Measurements from ENCODE around the gene FEZ2. TPM values are rescaled to one million over a fixed set of nuclear protein-coding genes. Genes with fewer than 3 reads are reported as not detected.

The FEZ2 gene
- total and polyA plus RNA-seq, 10 of the 15 experiments (the other 5 are each of a cell fraction or from before 2014, with no cell fraction given) = 3.0 to 15.4 (median 6.6) TPM

DNA sequence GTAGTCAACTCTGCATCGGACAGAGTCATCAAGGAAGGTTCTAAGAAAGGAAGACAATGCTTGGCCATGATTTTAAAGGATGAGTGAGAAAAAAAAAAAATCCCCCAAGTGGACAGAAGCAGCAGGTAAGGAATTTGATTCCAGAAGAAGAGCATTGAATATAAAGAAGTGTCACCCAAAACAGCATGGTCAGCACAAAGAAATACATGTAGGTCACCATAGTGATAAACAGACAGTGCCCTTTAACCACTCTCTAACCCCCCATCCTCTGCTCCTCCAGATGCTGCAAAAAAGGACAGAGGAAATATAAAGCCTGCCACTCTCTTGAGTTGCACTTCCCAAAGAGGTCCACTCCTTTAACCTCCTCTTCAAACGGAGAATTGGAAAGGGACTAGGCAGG, 23.4 kb downstream of the FEZ2 start:
- in situ Hi-C loops (cut with MboI) (no loop called here), intact Hi-C loops (cut with micrococcal nuclease; ENCODE audit: unreplicated experiment) (no loop called here)
- Histone ChIP-seq H3K4me3 (no peak overlapping the region), H3K27me3 (replicated peaks in 1 of 2; ENCODE audit: control insufficient read depth in 2 of 2, insufficient read depth in 2 of 2, low read length in 1 of 2) (no peaks in the 10 kb centered on the region), H3K9me3 (replicated peaks; ENCODE audit: control insufficient read depth, insufficient read depth, low read length) (no peaks in the 10 kb centered on the region), H3K4me2 (ENCODE audit: control insufficient read depth, insufficient read depth) (no peak overlapping the region), H3K9ac (ENCODE audit: control insufficient read depth, insufficient read depth, low read length) (no peak overlapping the region), H3K27ac (ENCODE audit: control insufficient read depth, insufficient read depth) (no peak overlapping the region), H3K4me1 (ENCODE audit: control insufficient read depth, insufficient read depth, low read length) (0 out of 2 replicates have a peak, but pooled peaks cover 5% of the 10 kb centered on the region), H4K20me1 (ENCODE audit: control insufficient read depth, insufficient read depth) (no peaks in the 10 kb centered on the region), H3K79me2 (ENCODE audit: control insufficient read depth, insufficient read depth, low read length) (no peaks in the 10 kb centered on the region), H3K36me3 (ENCODE audit: control insufficient read depth in 2 of 2, insufficient read depth in 2 of 2, low read length in 1 of 2) (peaks cover 0 to 7% of the 10 kb centered on the region in 2 experiments; a peak in 2 of 4 replicates), H2AFZ (ENCODE audit: control insufficient read depth, low read depth, low read length) (no peak overlapping the region)
- 96% methylated on average over 2 of the region's 2 CpGs for WGBS (ENCODE audit: insufficient coverage, insufficient replicate concordance, low lambda C conversion rate, missing lambda C conversion rate)
- ChIA-PET RAD21 (ENCODE audit: unreplicated experiment) (no interaction called here), CTCF (no interaction called here), SMC1A (ENCODE audit: uncharacterized antibody, unreplicated experiment) (no interaction called here), POLR2A (no interaction called here)
- FAIRE-seq (no peak), DNase-seq (ENCODE audit: low read depth, low spot score) (no peak), ATAC-seq (no peak)
- no TSS peak for BruUV-seq (replicated peaks)
- TF ChIP-seq ESRRA (IDR thresholded peaks at IDR 0.05; ENCODE audit: low read length) = no peak
- TF ChIP-seq, protein P1, sequence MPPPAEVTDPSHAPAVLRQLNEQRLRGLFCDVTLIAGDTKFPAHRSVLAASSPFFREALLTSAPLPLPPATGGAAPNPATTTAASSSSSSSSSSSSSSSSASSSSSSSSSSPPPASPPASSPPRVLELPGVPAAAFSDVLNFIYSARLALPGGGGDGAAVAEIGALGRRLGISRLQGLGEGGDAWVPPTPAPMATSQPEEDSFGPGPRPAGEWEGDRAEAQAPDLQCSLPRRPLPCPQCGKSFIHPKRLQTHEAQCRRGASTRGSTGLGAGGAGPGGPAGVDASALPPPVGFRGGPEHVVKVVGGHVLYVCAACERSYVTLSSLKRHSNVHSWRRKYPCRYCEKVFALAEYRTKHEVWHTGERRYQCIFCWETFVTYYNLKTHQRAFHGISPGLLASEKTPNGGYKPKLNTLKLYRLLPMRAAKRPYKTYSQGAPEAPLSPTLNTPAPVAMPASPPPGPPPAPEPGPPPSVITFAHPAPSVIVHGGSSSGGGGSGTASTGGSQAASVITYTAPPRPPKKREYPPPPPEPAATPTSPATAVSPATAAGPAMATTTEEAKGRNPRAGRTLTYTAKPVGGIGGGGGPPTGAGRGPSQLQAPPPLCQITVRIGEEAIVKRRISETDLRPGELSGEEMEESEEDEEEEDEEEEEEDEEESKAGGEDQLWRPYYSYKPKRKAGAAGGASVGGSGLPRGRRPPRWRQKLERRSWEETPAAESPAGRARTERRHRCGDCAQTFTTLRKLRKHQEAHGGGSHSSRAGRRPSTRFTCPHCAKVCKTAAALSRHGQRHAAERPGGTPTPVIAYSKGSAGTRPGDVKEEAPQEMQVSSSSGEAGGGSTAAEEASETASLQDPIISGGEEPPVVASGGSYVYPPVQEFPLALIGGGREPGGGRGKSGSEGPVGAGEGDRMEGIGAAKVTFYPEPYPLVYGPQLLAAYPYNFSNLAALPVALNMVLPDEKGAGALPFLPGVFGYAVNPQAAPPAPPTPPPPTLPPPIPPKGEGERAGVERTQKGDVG (CRISPR knock-in tag; IDR thresholded peaks at IDR 0.05) = no peak
- no peak for TF ChIP-seq CEBPB (IDR thresholded peaks at IDR 0.05; ENCODE audit: borderline replicate concordance in 1 of 2, low read depth in 2 of 2, low read length in 2 of 2)
- TF ChIP-seq RAD51 (IDR thresholded peaks at IDR 0.05) = no peak
- TF ChIP-seq WRNIP1 (IDR thresholded peaks at IDR 0.05; ENCODE audit: borderline replicate concordance, low read depth, low read length) = no peak

Measured in GM12878 (cell line).